Ishikawa (cell line): ENCODE measurements around the gene ZNF101.

Experiments used
- CEBPB ChIP-seq: IDR thresholded peaks from 2 replicates; pipeline ENCODE4 v1.6.1; 2012
- CREB1 ChIP-seq: IDR thresholded peaks from 2 replicates; pipeline ENCODE4 v1.6.1; 2012; ENCODE audit warnings: low read depth
- EGR1 ChIP-seq: IDR thresholded peaks from 2 replicates; pipeline ENCODE4 v1.6.1; 2012
- EP300 ChIP-seq: IDR thresholded peaks from 2 replicates; pipeline ENCODE4 v1.6.1; 2012; ENCODE audit warnings: borderline replicate concordance
- FOXM1 ChIP-seq: IDR thresholded peaks from 2 replicates; pipeline ENCODE4 v1.6.1; 2012; ENCODE audit warnings: low read depth, borderline replicate concordance
- MAX ChIP-seq: IDR thresholded peaks from 2 replicates; pipeline ENCODE4 v1.6.1; 2012
- NFIC ChIP-seq: IDR thresholded peaks from 2 replicates; pipeline ENCODE4 v1.6.1; 2012
- RAD21 ChIP-seq: IDR thresholded peaks from 2 replicates; pipeline ENCODE4 v1.6.1; 2012; ENCODE audit warnings: low read depth
- REST ChIP-seq: IDR thresholded peaks from 2 replicates; pipeline ENCODE4 v1.6.1; 2012; ENCODE audit warnings: low read depth, mild to moderate bottlenecking
- TAF1 ChIP-seq: IDR thresholded peaks from 2 replicates; pipeline ENCODE4 v1.6.1; 2012; ENCODE audit warnings: low read depth, mild to moderate bottlenecking
- TCF12 ChIP-seq: IDR thresholded peaks from 2 replicates; pipeline ENCODE4 v1.6.1; 2012; ENCODE audit warnings: low read depth
- TEAD4 ChIP-seq: IDR thresholded peaks from 2 replicates; pipeline ENCODE4 v1.6.1; 2012
- USF1 ChIP-seq: IDR thresholded peaks from 2 replicates; pipeline ENCODE4 v1.6.1; 2012
- YY1 ChIP-seq: IDR thresholded peaks from 2 replicates; pipeline ENCODE4 v1.6.1; 2012; ENCODE audit warnings: low read depth
- ZBTB7A ChIP-seq: IDR thresholded peaks from 2 replicates; pipeline ENCODE4 v1.6.1; 2012; ENCODE audit warnings: low read depth

The ZNF101 gene

GRCh38 chr19:19710506-19710905, 41.9 kb downstream of the ZNF101 start:
- TF ChIP-seq FOXM1 = no peak
- TF ChIP-seq TAF1 = no peak
- no peak for TF ChIP-seq TCF12
- TF ChIP-seq USF1 = no peak
- no peak for TF ChIP-seq MAX

GRCh38 chr19:19711306-19711933, 42.8 kb downstream of the ZNF101 start:
- TF ChIP-seq TCF12 = no peak
- no peak for TF ChIP-seq NFIC
- no peak for TF ChIP-seq EGR1
- TF ChIP-seq REST = no peak
- TF ChIP-seq MAX = no peak
- TF ChIP-seq TAF1 = no peak
- no peak for TF ChIP-seq TEAD4
- TF ChIP-seq ZBTB7A = no peak
- TF ChIP-seq CREB1 = no peak
- TF ChIP-seq RAD21 = no peak
- TF ChIP-seq USF1 = no peak
- no peak for TF ChIP-seq EP300
- TF ChIP-seq YY1 = no peak

GRCh38 chr19:19711934-19712828, 43.5 kb downstream of the ZNF101 start:
- no peak for TF ChIP-seq CEBPB
- TF ChIP-seq EP300 = no peak
- no peak for TF ChIP-seq EGR1

- TF ChIP-seq FOXM1 (no peak), REST (no peak), TAF1 (no peak), CEBPB (no peak), EP300 (no peak), ZBTB7A (no peak), NFIC (no peak), CREB1 (no peak), TCF12 (no peak), YY1 (no peak), MAX (no peak), TEAD4 (no peak), USF1 (no peak), RAD21 (no peak)
These were observed 51.2 kb downstream of the ZNF101 start for GRCh38 chr19:19719798-19720197.

- TF ChIP-seq CREB1 (no peak), USF1 (no peak), EP300 (no peak), TAF1 (no peak), CEBPB (no peak), YY1 (no peak), ZBTB7A (no peak), MAX (no peak), TEAD4 (no peak), REST (no peak), RAD21 (no peak)
These were observed 53.3 kb downstream of the ZNF101 start for GRCh38 chr19:19721896-19722295.
